ENCODE results near the gene KCNA5.

Gene KCNA5

GRCh38 chr12:5030066-5030465 is 13.6 kb upstream of the KCNA5 start:
- no peak for DNase-seq

- no peak for DNase-seq
These were observed 12.4 kb upstream of the KCNA5 start for GRCh38 chr12:5031242-5031641.

GRCh38 chr12:5031958-5032357 is 11.7 kb upstream of the KCNA5 start:
- no peak for DNase-seq

- no peak for DNase-seq
These were observed 10.9 kb upstream of the KCNA5 start for GRCh38 chr12:5032821-5033220.

GRCh38 chr12:5033883-5034282 is 9.8 kb upstream of the KCNA5 start:
- DNase-seq: no peak

GRCh38 chr12:5034603-5035002 is 9.1 kb upstream of the KCNA5 start:
- no peak for DNase-seq

- DNase-seq: no peak
These were observed 8.1 kb upstream of the KCNA5 start for GRCh38 chr12:5035618-5036017.

- no peak for DNase-seq
These were observed 7.6 kb upstream of the KCNA5 start for GRCh38 chr12:5036031-5036430.

- no peak for DNase-seq
These were observed 5.8 kb upstream of the KCNA5 start for GRCh38 chr12:5037795-5038357.

- no peak for DNase-seq
These were observed 4.8 kb upstream of the KCNA5 start for GRCh38 chr12:5038781-5039311.

GRCh38 chr12:5039815-5040214 is 3.9 kb upstream of the KCNA5 start:
- no peak for DNase-seq

- no peak for DNase-seq
These were observed 3.3 kb upstream of the KCNA5 start for GRCh38 chr12:5040368-5040767.

- DNase-seq: no peak
These were observed 979 bp downstream of the KCNA5 start for GRCh38 chr12:5044420-5045295.

- DNase-seq: no peak
These were observed 3.4 kb downstream of the KCNA5 start for GRCh38 chr12:5047094-5047493.

GRCh38 chr12:5047729-5048128 is 4.0 kb downstream of the KCNA5 start:
- DNase-seq: no peak

- no peak for DNase-seq
These were observed 6.9 kb downstream of the KCNA5 start for GRCh38 chr12:5050542-5050941.

- no peak for DNase-seq
These were observed 7.7 kb downstream of the KCNA5 start for GRCh38 chr12:5051334-5051733.

GRCh38 chr12:5051913-5052312 is 8.2 kb downstream of the KCNA5 start:
- no peak for DNase-seq

- DNase-seq: no peak
These were observed 8.7 kb downstream of the KCNA5 start for GRCh38 chr12:5052348-5052747.

- DNase-seq: no peak
These were observed 15.7 kb downstream of the KCNA5 start for GRCh38 chr12:5059358-5059757.

- DNase-seq: no peak
These were observed 17.3 kb downstream of the KCNA5 start for GRCh38 chr12:5060958-5061357.

GRCh38 chr12:5063149-5063548 is 19.5 kb downstream of the KCNA5 start:
- no peak for DNase-seq

- no peak for DNase-seq
These were observed 21.3 kb downstream of the KCNA5 start for GRCh38 chr12:5064913-5065490.

- no peak for DNase-seq
These were observed 22.6 kb downstream of the KCNA5 start for GRCh38 chr12:5066251-5066650.
